ENCODE data around the gene STK39. TPM values are rescaled to one million over a fixed set of nuclear protein-coding genes. Genes with fewer than 3 reads are reported as not detected.
"Not testable (repeated sequence)": the region's sequence is repeated elsewhere in the genome, so short reads cannot be mapped to it uniquely, and the experiment has no call there.

The STK39 gene
- total RNA-seq, 1 donor from 2014 or later, result 33.4 TPM

DNA sequence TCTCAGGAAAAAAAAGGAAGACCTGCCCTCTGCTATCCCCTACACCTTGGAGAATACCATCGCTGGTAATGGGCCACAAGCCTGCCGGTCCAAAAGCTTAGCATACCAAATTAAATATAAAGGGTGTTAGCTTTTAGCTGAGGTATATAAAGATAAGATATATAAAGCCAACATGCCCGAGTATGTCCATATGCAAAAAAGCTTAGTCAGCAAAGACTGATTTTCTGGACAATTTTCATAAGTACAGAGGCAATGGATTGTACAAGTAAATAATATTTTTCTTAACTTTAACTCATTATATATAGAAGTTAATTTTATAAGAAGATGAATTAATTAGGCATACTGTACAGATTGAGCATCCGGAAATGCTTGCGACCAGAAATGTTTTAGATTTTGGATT lies 106.5 kb downstream of the STK39 start:
- intact Hi-C loops (cut with micrococcal nuclease), result no loop called here

DNA sequence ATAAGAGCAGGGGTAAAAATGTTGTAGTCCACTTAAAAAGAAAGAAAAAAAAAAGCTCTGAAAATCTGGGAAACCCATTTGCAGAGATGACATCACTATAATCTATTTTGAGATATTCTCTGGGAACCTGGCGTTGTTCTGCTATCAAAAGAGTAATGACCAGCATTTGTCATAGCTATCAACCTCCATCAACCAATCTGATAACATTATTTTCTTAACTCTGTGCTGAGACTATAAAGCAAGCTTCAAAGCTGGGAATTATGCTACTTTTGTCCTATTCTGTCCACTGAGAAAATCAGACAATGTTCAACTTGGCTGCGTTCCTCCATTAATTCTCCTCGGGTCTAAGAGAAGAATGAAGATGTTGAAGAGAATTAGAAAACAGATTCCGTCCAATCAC lies 107.5 kb downstream of the STK39 start:
- intact Hi-C loops (cut with micrococcal nuclease), result no loop called here

DNA sequence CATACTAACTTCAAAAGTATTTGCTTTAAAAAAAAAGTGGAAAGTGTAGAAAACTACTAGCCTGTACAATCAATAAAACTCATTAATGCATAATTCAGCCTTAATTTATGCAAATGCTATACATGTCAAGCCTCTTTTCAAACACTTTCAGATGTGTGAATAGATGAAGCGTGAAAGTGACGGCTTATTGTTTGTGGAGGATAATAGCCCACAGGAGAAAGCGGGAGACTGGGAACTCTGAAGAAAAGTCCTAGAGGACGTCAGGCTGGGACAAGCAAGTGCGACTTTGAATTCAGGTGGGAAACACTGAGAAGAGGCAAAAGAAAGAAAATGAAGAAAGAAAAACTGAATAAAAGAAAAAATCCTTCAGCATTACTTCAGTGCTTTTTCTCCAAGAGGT lies 108.5 kb downstream of the STK39 start:
- intact Hi-C loops (cut with micrococcal nuclease), result no loop called here

DNA sequence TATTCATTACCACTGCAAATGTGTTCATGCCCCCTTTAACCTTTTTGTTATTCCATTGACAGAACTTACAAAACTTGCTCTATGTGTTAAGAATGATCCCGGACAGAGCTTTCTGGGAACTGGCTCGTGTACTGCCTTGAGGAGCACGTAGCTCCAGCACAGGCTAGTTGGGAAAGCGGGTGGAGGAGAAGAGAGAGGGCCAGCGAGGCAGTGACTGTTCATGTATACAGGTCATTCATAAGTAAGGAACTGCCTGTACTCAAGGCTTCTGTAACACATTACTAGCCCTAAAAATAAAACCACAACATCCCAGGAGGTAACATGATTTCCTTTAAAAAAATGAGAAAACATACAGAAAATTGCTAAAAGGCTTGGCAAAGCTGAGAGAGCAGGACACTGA lies 109.0 kb downstream of the STK39 start:
- intact Hi-C loops (cut with micrococcal nuclease), result no loop called here

DNA sequence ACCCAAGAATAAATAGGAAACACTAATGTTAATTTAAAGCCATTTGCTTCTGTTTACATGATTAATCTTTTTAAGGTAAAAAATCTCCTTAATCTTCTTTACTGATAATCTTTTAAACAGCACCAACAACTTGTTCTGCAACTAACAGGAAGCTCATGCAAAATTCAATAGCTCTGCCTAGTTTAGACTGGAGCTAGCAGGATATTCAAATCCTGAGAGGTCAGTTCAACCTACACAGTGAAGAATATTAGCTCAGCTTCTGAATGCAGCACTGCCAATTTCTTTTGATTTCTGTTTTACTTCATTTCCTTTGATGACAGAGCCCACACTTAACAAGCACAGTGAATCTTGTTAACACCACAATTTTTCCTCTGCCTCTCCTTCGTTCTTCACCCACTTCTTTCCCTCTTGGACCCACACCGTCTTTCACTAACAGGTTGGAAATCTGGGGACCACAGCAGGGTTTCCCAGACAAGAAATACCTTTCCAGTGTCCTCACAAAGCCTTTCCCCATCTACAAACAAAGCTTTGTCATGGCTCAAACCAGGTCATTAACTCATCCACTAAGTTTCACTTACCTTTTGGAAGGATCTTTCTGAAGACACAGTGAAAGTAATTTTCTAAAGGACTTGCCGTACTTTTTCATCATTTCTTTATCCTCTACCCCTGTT lies 109.8 kb downstream of the STK39 start:
- intact Hi-C loops (cut with micrococcal nuclease), result loop anchor here (2.0 kb wide), 1 partner anchor 621 kb away; no protein-coding TSS in a partner anchor

DNA sequence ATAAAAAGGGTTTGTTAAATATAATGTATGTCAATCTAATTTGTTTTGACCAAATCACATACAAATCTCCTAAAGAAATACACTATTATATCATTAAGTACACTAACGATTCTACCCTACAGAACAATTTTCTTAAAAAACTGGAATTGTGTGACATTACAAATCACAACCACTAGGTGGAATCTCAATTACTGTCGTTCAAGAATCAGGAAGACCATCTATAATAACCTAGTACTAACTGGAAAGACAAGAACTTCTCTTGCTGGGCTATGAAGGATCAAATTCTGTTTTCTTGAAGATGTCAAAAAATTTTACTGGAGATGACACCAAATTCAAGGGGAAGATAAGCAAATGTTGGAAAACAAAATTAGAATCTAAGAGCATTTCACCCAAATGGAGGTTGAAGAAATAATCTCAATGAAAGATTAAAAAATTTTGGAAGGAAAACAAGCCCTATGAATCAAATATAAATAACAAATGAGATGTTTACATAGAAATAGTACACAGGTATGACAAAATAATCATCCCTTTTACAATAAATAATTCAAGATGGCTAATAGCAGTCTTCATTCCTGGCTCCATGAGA lies 110.9 kb downstream of the STK39 start:
- intact Hi-C loops (cut with micrococcal nuclease), result loop anchor here (1.0 to 2.0 kb wide), 5 partner anchors 111 to 786 kb away; partner anchors contain the start of gene STK39

DNA sequence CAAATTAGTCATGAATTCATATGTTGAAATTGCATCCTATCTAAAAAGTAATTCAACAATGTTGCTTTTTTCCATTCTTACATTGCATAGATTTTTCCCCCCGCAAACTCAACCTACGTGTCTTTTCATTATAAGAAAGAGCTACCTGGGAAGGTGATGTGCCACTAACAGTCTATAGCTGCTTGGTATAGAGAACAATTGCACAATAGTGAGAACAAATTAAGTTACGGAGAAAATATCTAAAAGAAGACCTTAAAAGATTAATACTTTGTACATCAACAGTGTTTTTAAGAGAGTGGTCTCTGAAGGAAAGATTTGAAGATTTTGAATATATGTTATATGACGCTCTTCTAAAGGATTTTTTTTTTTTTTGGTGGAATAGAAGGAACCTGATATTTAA lies 111.8 kb downstream of the STK39 start:
- intact Hi-C loops (cut with micrococcal nuclease), result loop anchor here (1.0 to 2.0 kb wide), 5 partner anchors 112 to 787 kb away; partner anchors contain the start of gene STK39

DNA sequence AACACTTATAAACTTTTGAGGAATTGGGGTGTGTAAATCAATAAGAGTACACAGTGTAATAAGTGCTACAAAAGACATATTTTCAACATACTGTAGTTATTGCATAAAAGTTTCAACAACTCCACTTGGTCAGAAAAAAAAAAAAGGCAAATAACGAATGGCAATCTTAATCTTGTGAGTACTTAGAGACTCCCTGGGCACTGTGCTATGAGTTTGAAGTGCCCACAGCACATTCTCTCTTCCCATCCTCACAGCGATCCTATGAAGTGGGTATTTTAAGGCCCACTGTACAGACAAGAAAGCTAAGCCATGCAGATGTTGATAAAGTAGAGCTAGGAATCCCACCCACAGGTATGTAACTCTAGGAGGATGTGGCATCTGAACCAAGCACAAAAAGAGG lies 112.3 kb downstream of the STK39 start:
- intact Hi-C loops (cut with micrococcal nuclease), result no loop called here

DNA sequence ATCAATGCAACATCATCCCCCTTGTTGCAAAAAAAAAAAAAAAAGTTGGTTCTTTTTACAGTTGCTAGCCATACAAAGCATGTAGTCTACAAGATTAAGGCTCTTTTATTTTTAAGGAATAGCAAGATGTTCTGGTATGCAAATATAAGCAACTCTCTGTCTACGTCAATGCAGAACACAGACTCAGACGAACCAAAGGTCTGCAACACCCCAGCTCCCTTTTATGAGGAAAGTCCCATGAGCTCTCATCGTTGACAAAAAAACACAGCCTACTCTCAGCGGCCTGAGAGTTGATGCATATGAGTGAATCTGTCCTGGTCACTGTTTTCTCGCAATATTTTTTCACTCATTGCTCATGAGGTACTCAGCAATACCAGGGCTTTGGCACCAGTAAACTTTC lies 112.9 kb downstream of the STK39 start:
- intact Hi-C loops (cut with micrococcal nuclease), result no loop called here

DNA sequence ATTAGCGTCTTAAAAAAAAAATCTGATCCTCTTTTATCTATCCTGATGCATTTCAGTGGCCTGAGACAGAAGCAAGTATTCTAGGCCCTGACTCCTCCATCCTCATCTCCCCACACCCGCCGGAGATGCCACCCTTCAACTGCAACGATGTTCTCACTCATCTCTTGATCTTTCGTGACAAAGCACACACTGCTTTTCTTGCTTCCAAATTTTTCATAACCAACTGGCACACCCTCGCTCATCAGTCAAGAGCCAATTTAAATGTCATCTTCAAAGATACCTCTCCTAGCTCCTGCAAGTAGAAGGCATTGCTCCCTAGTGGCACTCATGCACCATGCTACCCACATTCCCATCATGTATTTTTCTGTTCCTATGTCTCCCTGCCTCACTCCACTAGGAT lies 115.0 kb downstream of the STK39 start:
- intact Hi-C loops (cut with micrococcal nuclease), result no loop called here

DNA sequence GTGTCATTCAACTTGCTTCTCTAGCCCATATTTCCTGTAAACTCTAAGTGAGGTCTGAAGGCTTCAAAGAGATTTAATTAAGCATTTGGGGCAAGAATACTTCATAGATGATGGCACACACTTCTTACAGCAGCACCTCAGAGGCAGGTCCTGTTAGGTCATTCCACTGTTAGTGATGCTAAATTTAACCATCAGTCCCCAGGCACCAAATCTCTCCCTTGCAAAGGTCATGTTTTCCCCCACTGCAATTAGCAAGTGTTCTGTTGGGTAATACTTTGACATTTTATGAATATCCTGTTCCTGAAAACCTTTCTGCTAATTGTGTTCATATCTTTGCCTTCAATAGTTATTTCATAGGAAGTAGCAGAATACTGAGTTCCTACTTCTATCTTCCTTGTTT lies 117.0 kb downstream of the STK39 start:
- intact Hi-C loops (cut with micrococcal nuclease), result no loop called here

DNA sequence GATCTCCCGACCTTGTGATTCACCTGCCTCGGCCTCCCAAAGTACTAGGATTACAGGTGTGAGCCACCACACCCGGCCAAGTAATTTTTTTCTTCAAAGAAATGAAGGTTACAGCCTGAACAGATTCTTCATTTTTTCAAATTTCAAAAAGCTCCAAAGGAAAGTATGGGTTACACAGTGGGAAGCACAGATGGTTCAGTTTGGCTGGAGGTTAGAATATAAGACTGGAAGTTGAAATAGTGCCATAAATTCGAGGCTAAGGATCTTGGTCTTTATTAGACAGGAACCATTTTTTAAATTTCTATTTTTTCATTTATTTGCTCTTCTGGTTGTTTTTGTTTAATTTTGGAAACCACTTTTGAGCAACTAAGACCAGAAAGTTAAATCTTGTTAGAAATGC lies 120.0 kb downstream of the STK39 start:
- intact Hi-C loops (cut with micrococcal nuclease), result no loop called here

DNA sequence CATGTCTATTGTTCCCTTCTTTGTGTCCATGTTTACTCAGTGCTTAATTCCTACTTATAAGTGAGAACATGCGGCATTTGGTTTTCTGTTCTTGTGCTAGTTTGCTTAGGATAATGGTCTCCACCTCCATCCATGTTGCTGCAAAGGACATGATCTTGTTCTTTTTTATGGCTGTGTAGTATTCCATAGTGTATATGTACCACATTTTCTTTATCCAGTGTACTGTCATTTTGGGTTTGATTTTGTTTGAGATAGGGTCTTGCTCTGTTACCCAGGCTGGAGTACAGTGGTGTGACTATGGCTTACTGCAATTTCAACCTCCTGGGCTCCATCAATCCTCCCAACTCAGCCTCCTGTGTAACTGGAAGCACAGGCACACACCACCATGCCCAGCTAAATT lies 125.2 kb downstream of the STK39 start:
- intact Hi-C loops (cut with micrococcal nuclease), result not testable (repeated sequence)

DNA sequence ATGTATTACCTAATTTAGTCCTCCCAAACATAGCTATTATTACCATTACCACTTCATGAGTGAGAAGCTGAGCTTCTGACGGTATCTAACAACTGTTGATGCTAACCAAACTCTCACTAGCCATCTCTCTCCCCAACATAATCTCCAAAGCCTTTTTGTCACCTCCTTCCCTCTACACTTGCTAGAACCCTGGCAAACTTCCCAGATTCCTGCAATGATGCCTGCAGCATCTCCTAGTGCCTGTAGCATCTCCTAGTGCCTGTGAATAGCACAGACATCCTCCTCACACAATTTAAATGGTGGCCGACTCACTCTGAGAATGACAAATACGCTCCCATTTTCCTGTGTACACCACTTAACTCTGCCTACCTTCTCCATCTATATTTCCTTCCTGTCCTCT lies 126.7 kb downstream of the STK39 start:
- intact Hi-C loops (cut with micrococcal nuclease), result no loop called here

DNA sequence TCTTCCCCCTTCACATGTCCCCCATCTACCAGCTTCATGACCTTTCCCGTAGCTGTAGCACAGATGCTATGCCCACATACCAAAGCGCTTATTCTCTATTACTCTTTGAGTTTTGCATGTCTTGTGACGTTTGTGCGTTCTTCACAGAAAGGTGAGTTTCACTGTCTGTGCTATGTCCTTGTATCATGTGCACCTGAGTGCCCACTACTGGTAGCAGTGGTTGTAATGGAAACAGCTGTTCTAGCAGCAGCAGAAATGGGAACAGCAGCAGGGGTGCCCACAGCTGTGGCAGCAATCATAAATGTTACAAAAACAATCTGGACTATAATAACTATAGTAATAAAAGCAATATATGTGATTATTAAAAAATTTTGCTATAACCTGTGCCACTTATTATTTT lies 127.1 kb downstream of the STK39 start:
- intact Hi-C loops (cut with micrococcal nuclease), result no loop called here

DNA sequence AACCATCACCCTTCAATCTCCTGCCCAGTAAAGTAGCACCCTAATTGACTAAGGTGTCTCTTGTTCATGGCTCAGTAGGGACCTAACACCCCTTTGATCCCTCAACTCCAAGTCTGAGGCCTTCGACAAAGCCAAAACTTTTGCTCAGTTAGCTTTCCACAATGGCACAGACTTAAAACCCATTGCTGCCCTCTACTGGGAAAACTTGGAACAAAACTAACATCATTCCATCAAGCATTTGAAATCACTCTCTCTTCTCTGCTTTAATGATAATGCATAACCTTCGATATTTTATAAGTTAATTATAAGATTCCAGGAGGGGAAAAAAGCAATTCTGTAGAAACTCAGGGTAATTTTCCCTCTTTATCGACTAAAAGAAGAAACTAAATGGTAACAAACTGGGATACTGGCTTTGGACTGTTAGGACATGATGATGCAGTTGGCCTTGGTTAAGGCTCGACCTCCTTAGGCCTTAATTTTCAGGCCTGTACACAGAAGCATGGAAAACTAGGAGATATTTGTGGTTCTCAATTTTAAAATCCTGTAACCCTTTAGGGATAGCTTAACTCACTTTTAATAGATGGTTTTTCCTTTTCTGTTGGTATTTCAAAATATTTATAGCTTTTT lies 127.8 kb downstream of the STK39 start:
- intact Hi-C loops (cut with micrococcal nuclease), result loop anchor here (2.0 to 10.0 kb wide), 4 partner anchors 255 to 855 kb away; no protein-coding TSS in a partner anchor

DNA sequence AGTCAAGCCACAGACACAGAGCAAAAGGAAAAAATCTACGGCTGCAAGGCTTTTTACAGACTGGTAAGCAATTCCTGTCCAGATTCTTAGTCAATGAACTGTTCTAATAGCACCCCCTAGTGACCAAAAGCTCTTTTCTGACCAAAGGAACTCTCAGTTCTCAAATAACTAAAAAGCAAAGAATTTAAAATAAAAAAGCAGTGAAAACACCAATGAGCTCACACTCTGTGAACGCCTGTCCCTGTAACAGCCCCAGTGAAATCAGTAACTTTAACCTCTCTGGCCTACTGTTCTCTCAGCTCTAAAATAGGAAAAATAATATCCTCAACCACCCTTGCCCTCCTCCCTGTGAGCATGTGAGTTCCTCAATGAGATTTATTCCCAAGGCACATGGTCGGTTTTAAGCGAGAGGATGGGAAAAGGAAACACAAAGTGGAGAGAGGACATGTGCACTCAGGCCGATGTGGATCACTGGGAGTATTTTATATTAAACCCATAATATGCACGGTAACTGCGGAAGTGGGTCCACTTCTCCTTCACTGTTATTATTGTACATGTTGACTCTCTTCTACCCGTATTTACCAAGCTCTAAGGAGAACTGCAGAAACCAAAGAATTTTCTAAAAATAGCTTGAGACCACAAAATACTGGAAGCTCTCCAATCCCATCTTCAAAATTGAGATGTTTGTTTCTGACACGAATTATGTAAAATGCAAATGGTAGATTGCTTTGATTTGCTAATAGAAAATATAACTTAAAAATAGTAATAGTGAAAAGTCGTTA lies 128.5 kb downstream of the STK39 start:
- intact Hi-C loops (cut with micrococcal nuclease), result loop anchor here (1.0 to 10.0 kb wide), 5 partner anchors 154 to 854 kb away; no protein-coding TSS in a partner anchor

DNA sequence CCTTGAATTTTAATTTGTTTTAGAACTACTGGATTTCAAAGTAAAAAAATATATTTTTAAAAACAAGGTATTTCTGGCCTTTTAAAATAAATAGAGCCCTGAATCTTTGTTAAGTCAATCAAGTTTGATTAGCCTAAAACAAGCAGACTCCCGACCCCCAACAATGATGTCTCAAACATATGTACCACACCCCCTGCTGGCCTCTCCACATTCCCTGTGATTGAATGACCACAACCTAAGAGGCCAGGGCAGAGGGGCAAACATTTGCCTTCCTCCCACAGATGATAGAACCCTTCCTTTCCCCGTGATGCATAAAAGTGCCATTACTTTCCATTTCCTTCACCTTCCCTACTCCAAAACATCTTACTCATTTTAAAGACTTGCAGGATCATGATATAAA lies 130.9 kb downstream of the STK39 start:
- intact Hi-C loops (cut with micrococcal nuclease), result loop anchor here (10.0 kb wide), 2 partner anchors 252 to 362 kb away; no protein-coding TSS in a partner anchor

DNA sequence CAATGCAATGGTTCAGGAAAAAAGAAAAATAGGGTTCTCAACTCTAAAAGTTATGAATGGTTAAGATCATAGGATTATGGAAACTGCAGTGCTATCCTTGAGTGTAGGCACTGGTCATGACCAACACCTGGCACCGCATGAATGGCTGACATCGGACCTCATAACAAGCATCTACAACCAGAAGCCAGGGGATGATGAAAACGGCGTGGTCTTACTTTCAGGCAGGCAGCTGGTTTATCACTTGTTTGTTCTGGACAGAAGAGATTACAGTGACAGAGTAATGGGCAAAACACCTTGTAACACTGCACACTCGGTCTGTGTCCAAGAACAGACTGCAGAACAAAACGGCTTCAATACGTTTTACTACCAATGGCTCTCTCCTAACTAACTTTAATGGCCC lies 132.8 kb downstream of the STK39 start:
- intact Hi-C loops (cut with micrococcal nuclease), result loop anchor here (10.0 kb wide), 2 partner anchors 250 to 360 kb away; no protein-coding TSS in a partner anchor

DNA sequence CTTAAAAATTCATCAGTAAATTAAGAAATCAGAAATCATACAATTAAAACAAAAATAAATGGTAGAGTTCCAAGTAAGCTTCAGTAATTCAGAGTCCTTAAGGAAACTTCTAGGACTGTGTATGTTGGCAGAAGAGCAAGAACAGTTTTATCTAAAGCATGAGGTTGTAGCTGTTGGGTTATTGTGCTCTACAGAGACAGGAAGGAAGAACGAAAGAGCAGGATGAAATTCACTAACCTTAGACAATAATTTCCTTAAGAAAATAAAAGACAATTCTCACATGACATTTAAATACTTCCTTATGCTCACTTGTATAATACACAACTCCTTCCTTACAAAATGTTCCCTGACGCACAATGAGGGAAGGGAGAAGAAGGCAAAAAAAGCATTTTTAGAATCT lies 133.4 kb downstream of the STK39 start:
- intact Hi-C loops (cut with micrococcal nuclease), result loop anchor here (10.0 kb wide), 2 partner anchors 249 to 359 kb away; no protein-coding TSS in a partner anchor

DNA sequence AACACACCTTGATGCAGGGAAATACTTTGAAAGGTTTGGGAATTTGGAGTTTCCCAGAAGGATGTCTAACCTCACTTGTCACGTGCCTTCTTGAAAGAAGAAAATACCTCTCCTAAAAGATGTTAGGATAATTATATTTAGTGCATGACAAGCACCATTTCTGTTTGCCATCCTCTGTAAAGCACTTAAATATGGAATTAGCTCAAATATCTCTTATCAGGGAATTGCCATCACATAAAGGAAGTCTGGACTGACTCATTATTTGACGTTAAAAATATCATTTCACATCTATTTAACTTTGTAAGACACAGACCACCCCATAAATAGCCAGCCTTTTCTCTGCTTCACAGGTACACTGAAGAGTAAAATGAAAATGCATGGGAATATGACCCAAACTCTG lies 140.1 kb downstream of the STK39 start:
- intact Hi-C loops (cut with micrococcal nuclease), result no loop called here

Measured in T-helper 1 cell treated with Interleukin-12 subunit alpha and Interleukin-12 subunit beta and Interleukin-4 antibody, amounts not matched to agents 30 ng/mL and 1 ng/mL, for 36 hours (primary cell).